ENCODE results near the gene IGFLR1.

- no peak for TF ChIP-seq CTCF (IDR thresholded peaks at IDR 0.05 in 4 of 5, conservative IDR thresholded peaks at IDR 0.05 in 1 of 5)
- no peak for TF ChIP-seq POLR2A (IDR thresholded peaks at IDR 0.05)
These were observed 48.8 kb downstream of the IGFLR1 start for GRCh38 chr19:35693422-35693821.
